Hematopoietic multipotent progenitor cell (in vitro differentiated cells): Measurements from ENCODE around the gene GMDS. TPM values are rescaled to one million over a fixed set of nuclear protein-coding genes. Genes with fewer than 3 reads are reported as not detected.
"Not testable (repeated sequence)": the region's sequence is repeated elsewhere in the genome, so short reads cannot be mapped to it uniquely, and the experiment has no call there.

Experiments used
- DNase-seq, 3 donors: peaks; one replicate each; pipeline ENCODE4 v3.0.0-alpha.2; 2011 to 2015; ENCODE audit warnings: low read depth in 2 of 3, low spot score in 2 of 3
- total RNA-seq: library from RNA; depleted of rRNA; stranded (reverse); fragments of >200 nt; gene quantifications from one replicate; pipeline ENCODE4 v1.2.3, GENCODE V29; 2012

Gene GMDS
- total RNA-seq, 1 donor = 12.7 TPM

GRCh38 chr6:1764397-1764987 is 480.9 kb downstream of the GMDS start:
- no peak for DNase-seq

DNA sequence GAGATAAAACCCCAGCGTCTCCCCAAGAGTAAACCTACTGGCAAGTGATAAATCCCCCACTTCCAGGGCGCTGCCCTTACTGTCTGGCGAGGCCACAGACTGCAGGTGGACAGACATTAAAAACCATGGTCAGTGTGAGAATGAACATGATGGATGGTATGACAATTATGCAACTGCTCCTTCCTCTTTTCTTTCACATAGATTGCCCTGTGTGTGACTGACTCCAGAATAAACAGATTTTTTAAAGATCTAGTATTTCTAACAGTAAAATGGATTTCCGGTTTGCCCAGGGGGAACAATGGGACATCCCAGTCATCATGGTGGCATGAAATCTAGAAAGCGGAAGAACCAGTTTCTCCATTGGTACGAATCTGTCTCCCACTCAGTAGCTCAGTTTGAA is 482.0 kb downstream of the GMDS start:
- DNase-seq = peak in 1 of 3 donors; percentile 15

GRCh38 chr6:1762203-1762602 is 483.2 kb downstream of the GMDS start:
- no peak for DNase-seq

GRCh38 chr6:1761477-1761877 is 483.9 kb downstream of the GMDS start:
- no peak for DNase-seq

DNA sequence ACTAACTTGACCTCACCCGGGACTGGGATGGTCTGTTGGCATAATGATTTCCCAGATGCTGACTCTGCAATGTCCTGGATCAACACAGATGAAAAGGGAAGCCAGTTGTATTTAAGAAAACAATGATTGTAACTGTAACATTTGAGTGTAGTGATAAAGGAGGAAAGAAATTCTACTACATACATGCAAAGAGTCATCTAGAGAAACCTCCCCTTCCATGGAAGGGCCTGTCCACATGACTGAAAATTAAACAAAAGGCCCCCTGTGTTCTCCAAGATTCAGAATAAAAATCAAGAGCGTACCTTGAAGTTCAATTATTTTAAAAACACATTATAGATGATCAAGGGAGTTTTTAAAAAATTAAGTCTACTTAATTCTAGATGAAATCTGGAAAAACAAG is 484.5 kb downstream of the GMDS start:
- no peak for DNase-seq

- no peak for DNase-seq
Observed at GRCh38 chr6:1759870-1760269, 485.5 kb downstream of the GMDS start.

- no peak for DNase-seq
Observed at GRCh38 chr6:1758076-1758679, 487.2 kb downstream of the GMDS start.

GRCh38 chr6:1757131-1757530 is 488.3 kb downstream of the GMDS start:
- no peak for DNase-seq

GRCh38 chr6:1756472-1757129 is 488.8 kb downstream of the GMDS start:
- no peak for DNase-seq

DNA sequence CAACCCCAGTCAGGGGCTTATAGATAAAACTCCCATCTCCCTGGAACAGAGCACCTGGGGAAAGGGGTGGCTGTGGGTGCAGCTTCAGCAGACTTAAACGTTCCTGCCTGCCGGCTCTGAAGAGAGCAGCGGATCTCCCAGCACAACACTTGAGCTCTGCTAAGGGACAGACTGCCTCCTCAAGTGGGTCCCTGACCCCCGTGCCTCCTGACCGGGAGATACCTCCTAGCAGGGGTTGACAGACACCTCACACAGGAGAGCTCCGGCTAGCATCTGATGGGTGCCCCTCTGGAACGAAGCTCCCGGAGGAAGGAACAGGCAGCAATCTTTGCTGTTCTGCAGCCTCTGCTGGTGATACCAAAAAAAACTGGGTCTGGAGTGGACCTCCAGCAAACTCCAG is 494.3 kb downstream of the GMDS start:
- DNase-seq = not testable (repeated sequence)

- DNase-seq = no peak
Observed at GRCh38 chr6:1749041-1749440, 496.4 kb downstream of the GMDS start.

GRCh38 chr6:1747531-1747930 is 497.9 kb downstream of the GMDS start:
- DNase-seq = no peak

- no peak for DNase-seq
Observed at GRCh38 chr6:1747003-1747402, 498.4 kb downstream of the GMDS start.

DNA sequence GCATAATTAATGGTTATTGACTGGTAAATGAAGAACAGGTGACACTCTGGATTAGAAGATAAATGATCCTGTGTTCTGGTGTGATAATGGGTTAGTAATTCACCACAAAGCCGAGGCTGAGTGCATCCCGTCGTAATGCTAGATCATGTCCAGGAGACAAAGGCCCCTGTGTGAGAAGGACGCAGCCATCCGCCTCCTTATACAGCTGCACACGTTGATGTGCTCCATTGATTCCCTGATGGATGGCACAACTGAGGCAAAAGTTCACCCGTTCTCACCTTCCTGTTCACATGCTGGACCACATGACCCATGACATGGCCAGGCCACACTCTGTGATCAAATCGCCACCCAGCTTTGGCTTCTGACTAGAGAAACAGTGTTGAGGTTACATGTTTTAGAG is 499.6 kb downstream of the GMDS start:
- no peak for DNase-seq

- no peak for DNase-seq
Observed at GRCh38 chr6:1744543-1744942, 500.9 kb downstream of the GMDS start.

DNA sequence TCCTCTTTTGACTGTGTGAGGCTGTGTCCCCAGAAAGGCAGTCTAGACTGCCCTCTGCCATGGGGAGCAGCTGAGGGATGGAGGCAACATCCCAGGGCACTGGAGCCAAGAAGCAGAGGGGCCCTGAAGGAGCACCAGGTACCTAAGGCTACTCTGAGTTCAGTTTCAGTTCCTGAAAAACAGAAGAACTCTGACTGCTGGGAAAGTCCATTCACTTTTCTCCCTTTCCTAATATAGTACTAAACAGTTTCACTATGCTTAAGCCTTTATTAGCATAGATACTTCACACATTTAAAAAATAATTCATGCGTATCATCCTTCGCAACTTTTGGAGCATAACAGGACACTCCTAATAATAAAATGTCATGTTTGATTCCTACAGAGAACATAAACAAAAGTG is 505.7 kb downstream of the GMDS start:
- DNase-seq = no peak

DNA sequence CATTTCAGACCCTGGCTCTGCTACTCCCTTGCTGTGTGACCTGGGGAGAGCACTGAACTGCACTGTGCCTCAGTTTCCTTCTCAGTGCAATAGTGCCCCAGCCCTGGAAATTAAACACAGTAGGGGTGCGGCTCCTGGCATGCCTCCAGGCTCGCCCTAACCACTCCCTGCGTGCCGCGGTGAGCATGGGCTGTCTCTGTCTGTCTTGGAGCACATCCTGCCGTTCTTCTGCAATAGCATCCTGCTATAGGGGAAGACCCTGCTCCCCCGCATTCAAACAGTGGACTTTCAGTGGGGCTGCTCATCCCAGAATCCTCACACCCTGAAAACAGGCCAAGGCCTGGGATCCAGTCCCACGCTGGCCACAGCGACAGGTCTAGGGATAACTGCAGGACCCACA is 506.2 kb downstream of the GMDS start:
- DNase-seq = no peak

GRCh38 chr6:1738558-1739081 is 506.8 kb downstream of the GMDS start:
- DNase-seq = no peak

- no peak for DNase-seq
Observed at GRCh38 chr6:1737463-1738311, 507.7 kb downstream of the GMDS start.

GRCh38 chr6:1736346-1737105 is 508.9 kb downstream of the GMDS start:
- no peak for DNase-seq
